GM20000 (cell line): ENCODE results near the gene TTLL3.

Experiments used
- DNase-seq: peaks from one replicate; pipeline ENCODE4 v3.0.0; 2012; ENCODE audit warnings: low spot score
- TF ChIP-seq, protein P1 (sequence below): IDR thresholded peaks from 2 replicates; pipeline ENCODE4 v1.5.1; 2012; ENCODE audit warnings: mild to moderate bottlenecking, control low read depth; ENCODE audit errors: extremely low read depth, missing control alignments

The TTLL3 gene

GRCh38 chr3:9818666-9819335 is 8.7 kb downstream of the TTLL3 start:
- TF ChIP-seq, protein P1, sequence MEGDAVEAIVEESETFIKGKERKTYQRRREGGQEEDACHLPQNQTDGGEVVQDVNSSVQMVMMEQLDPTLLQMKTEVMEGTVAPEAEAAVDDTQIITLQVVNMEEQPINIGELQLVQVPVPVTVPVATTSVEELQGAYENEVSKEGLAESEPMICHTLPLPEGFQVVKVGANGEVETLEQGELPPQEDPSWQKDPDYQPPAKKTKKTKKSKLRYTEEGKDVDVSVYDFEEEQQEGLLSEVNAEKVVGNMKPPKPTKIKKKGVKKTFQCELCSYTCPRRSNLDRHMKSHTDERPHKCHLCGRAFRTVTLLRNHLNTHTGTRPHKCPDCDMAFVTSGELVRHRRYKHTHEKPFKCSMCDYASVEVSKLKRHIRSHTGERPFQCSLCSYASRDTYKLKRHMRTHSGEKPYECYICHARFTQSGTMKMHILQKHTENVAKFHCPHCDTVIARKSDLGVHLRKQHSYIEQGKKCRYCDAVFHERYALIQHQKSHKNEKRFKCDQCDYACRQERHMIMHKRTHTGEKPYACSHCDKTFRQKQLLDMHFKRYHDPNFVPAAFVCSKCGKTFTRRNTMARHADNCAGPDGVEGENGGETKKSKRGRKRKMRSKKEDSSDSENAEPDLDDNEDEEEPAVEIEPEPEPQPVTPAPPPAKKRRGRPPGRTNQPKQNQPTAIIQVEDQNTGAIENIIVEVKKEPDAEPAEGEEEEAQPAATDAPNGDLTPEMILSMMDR: no peak
- DNase-seq: no peak

DNA sequence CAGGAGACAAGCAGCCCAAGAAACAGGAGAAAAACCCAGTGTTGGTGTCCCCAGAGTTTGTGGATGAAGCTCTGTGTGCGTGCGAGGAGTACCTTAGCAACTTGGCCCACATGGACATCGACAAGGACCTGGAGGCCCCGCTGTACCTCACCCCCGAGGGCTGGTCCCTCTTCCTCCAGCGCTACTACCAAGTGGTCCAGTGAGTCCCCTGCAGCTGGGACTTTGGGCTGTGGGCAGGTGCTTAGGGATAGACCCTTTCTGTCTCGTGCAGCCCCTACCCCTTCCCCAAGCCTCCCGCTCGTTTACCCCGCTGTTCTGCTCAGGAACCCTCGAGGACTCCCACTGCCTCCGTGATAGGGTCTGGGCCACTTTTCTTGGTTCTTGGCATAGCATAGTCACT is 10.5 kb downstream of the TTLL3 start:
- no peak for DNase-seq
- TF ChIP-seq, protein P1: no peak

DNA sequence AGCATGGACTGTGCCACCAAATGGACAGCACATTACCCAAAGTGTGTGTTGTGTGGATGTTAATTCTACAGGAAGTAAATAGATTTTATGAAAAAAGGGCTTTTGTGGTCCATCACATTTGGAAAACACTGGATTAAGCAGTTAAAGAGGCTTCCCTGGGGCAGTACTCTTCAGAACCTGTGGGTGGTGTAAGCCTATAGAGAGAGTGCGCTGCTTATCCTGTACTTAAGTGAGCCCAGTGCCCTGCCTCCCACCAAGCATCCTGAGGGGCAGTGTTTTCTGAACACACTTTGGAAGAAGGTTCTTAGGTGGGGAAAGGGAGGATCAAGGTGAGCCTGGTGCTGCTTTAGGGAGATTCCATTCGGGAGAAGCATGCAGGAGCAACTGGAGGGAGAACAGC is 10.9 kb downstream of the TTLL3 start:
- TF ChIP-seq, protein P1: no peak
- no peak for DNase-seq

- TF ChIP-seq, protein P1: no peak
- DNase-seq: no peak
Measured at GRCh38 chr3:9825451-9826040, 15.5 kb downstream of the TTLL3 start.

- TF ChIP-seq, protein P1: no peak
- no peak for DNase-seq
Measured at GRCh38 chr3:9826815-9827573, 16.9 kb downstream of the TTLL3 start.

- no peak for DNase-seq
- TF ChIP-seq, protein P1: no peak
Measured at GRCh38 chr3:9828801-9829755, 19.0 kb downstream of the TTLL3 start.

DNA sequence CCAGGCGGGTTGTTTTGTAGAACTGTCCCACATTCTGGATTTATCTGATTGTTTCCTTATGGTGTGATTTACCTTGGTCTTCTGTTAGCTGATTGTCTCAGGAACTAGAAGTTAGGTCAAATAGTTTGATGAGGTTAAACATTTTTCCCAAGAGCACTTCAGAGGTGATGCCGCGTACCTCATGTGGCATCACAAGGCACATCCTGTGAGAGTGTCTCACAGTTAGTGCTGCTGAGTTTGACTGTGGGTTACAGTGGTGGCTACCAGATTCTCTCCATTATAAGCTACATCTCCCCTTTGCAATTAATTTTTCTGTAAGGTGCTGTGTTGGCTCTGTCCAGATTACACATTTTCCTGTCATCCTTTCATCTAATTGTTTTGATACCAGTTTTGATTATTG is 21.2 kb downstream of the TTLL3 start:
- DNase-seq: no peak
- TF ChIP-seq, protein P1: no peak
